ENCODE data around the gene VEZT. TPM values are rescaled to one million over a fixed set of nuclear protein-coding genes. Genes with fewer than 3 reads are reported as not detected.
"Not testable (repeated sequence)": the region's sequence is repeated elsewhere in the genome, so short reads cannot be mapped to it uniquely, and the experiment has no call there.

Gene VEZT
- polyA plus RNA-seq, 3 donors = 14.6 to 20.6 (median 16.7) TPM

- intact Hi-C loops (cut with micrococcal nuclease) = no loop called here
- DNase-seq = no peak
- H3K9ac ChIP-seq (ENCODE audit: insufficient read depth, low read length, poor library complexity, severe bottlenecking) = no peak overlapping the region
- H3K4me1 ChIP-seq (ENCODE audit: control insufficient read depth in 1 of 2, insufficient read depth in 2 of 2, low read length in 2 of 2) = no peaks in the 10 kb centered on the region
- WGBS (ENCODE audit: insufficient coverage) = no CpG with 5 or more reads among the region's 3 CpGs
- Mint-ChIP-seq H3K4me1 (peaks cover 2% of the 10 kb centered on the region), H3K27me3 (ENCODE audit: low read depth in 3 of 3) (no peaks in the 10 kb centered on the region), H3K9me3 (no peaks in the 10 kb centered on the region), H3K4me3 (no peak overlapping the region), H3K36me3 (peaks cover 4 to 13% of the 10 kb centered on the region in 2 donors), H3K27ac (no peak overlapping the region)
- no peaks in the 10 kb centered on the region for H3K79me2 ChIP-seq (ENCODE audit: insufficient read depth, low read length)
- H3K27ac ChIP-seq (ENCODE audit: low read depth in 1 of 2, low read length in 2 of 2) = no peak overlapping the region
- no peak for TF ChIP-seq CTCF (IDR thresholded peaks at IDR 0.05)
- no peak overlapping the region for H3K4me2 ChIP-seq (replicated peaks; ENCODE audit: extremely low read depth, low read length, poor library complexity, severe bottlenecking)
- no peaks in the 10 kb centered on the region for H3K9me3 ChIP-seq (replicated peaks in 1 of 2; ENCODE audit: control insufficient read depth in 1 of 2, insufficient read depth in 1 of 2, low read length in 2 of 2)
- peaks cover 66% of the 10 kb centered on the region for H4K20me1 ChIP-seq (ENCODE audit: insufficient read depth, low read length)
- no peaks in the 10 kb centered on the region for H3K27me3 ChIP-seq (ENCODE audit: control insufficient read depth in 2 of 2, insufficient read depth in 2 of 2, low read length in 2 of 2)
- no peaks in the 10 kb centered on the region for H3K36me3 ChIP-seq (replicated peaks in 1 of 2; ENCODE audit: control insufficient read depth in 1 of 2, insufficient read depth in 2 of 2, low read length in 2 of 2)
- H2AFZ ChIP-seq (ENCODE audit: insufficient read depth, low read depth, low read length, poor library complexity, severe bottlenecking) = no peak overlapping the region
- H3K4me3 ChIP-seq (replicated peaks in 1 of 3; ENCODE audit: low read depth in 2 of 3, low read length in 3 of 3) = no peak overlapping the region
Observed at GRCh38 chr12:95195122-95195521, 22.5 kb upstream of the VEZT start.

GRCh38 chr12:95196875-95197569 lies 20.6 kb upstream of the VEZT start:
- H3K27ac Mint-ChIP-seq; H3K4me3 ChIP-seq (replicated peaks in 1 of 3; ENCODE audit: low read depth in 2 of 3, low read length in 3 of 3); H3K79me2 ChIP-seq (ENCODE audit: insufficient read depth, low read length); H3K9me3 ChIP-seq (replicated peaks in 1 of 2; ENCODE audit: control insufficient read depth in 1 of 2, insufficient read depth in 1 of 2, low read length in 2 of 2); H3K4me1 Mint-ChIP-seq; H3K4me2 ChIP-seq (replicated peaks; ENCODE audit: extremely low read depth, low read length, poor library complexity, severe bottlenecking); H2AFZ ChIP-seq (ENCODE audit: insufficient read depth, low read depth, low read length, poor library complexity, severe bottlenecking); H3K27me3 Mint-ChIP-seq (ENCODE audit: low read depth in 3 of 3); H3K9ac ChIP-seq (ENCODE audit: insufficient read depth, low read length, poor library complexity, severe bottlenecking); H3K27me3 ChIP-seq (ENCODE audit: control insufficient read depth in 2 of 2, insufficient read depth in 2 of 2, low read length in 2 of 2); H3K4me3 Mint-ChIP-seq; DNase-seq; H3K27ac ChIP-seq (ENCODE audit: low read depth in 1 of 2, low read length in 2 of 2); H3K36me3 ChIP-seq (replicated peaks in 1 of 2; ENCODE audit: control insufficient read depth in 1 of 2, insufficient read depth in 2 of 2, low read length in 2 of 2); H3K9me3 Mint-ChIP-seq; H3K4me1 ChIP-seq (ENCODE audit: control insufficient read depth in 1 of 2, insufficient read depth in 2 of 2, low read length in 2 of 2); intact Hi-C loops (cut with micrococcal nuclease): not testable (repeated sequence)
- peaks cover 66% of the 10 kb centered on the region for H4K20me1 ChIP-seq (ENCODE audit: insufficient read depth, low read length)
- WGBS (ENCODE audit: insufficient coverage) = no CpG with 5 or more reads among the region's 7 CpGs
- H3K36me3 Mint-ChIP-seq = peaks cover 10 to 17% of the 10 kb centered on the region in 2 donors

Measured in CD14-positive monocyte (primary cell).